H9 (cell line): ENCODE measurements around the gene SRRT. TPM values are rescaled to one million over a fixed set of nuclear protein-coding genes. Genes with fewer than 3 reads are reported as not detected.

ENCODE experiments used
- DNase-seq: peaks from one replicate; pipeline ENCODE4 v3.0.0-alpha.2; 2017
- H2AFZ ChIP-seq: one replicate; pipeline ENCODE4 v1.6.1; 2013; ENCODE audit warnings: mild to moderate bottlenecking, low read length, control low read depth, moderate library complexity
- H2AK5ac ChIP-seq: 2 replicates; pipeline ENCODE4 v1.6.1; 2013; ENCODE audit warnings: low read length, control low read depth, mixed read lengths; ENCODE audit not compliant: insufficient read length
- H2BK120ac ChIP-seq: one replicate; pipeline ENCODE4 v1.6.1; 2013; ENCODE audit warnings: low read depth, mild to moderate bottlenecking, low read length, control low read depth, inconsistent platforms; ENCODE audit not compliant: poor library complexity, severe bottlenecking
- H2BK12ac ChIP-seq: 2 replicates; pipeline ENCODE4 v1.6.1; 2013; ENCODE audit warnings: low read length, control low read depth, mixed read lengths, low read depth; ENCODE audit not compliant: insufficient read length
- H2BK15ac ChIP-seq: 2 replicates; pipeline ENCODE4 v1.6.1; 2013; ENCODE audit warnings: low read depth, low read length, control low read depth
- H2BK20ac ChIP-seq: one replicate; pipeline ENCODE4 v1.6.1; 2013; ENCODE audit warnings: low read depth, mild to moderate bottlenecking, low read length, control low read depth, inconsistent platforms; ENCODE audit not compliant: poor library complexity, severe bottlenecking
- H2BK5ac ChIP-seq: 2 replicates; pipeline ENCODE4 v1.6.1; 2013; ENCODE audit warnings: low read length, control low read depth, mixed read lengths; ENCODE audit not compliant: insufficient read length
- H3K14ac ChIP-seq: 2 replicates; pipeline ENCODE4 v1.6.1; 2013; ENCODE audit warnings: low read length, control low read depth; ENCODE audit not compliant: insufficient read depth
- H3K18ac ChIP-seq: 2 replicates; pipeline ENCODE4 v1.6.1; 2013; ENCODE audit warnings: low read depth, mild to moderate bottlenecking, mixed read lengths, low read length, control low read depth; ENCODE audit not compliant: insufficient read length
- H3K23ac ChIP-seq: 2 replicates; pipeline ENCODE4 v1.6.1; 2013; ENCODE audit warnings: low read length, control low read depth, mixed read lengths, low read depth; ENCODE audit not compliant: insufficient read length
- H3K23me2 ChIP-seq: 2 replicates; pipeline ENCODE4 v1.6.1; 2013; ENCODE audit warnings: low read depth, mild to moderate bottlenecking, mixed read lengths, low read length, control low read depth; ENCODE audit not compliant: insufficient read length, poor library complexity, severe bottlenecking
- H3K27ac ChIP-seq: 2 replicates; pipeline ENCODE4 v1.5.1; 2013; ENCODE audit warnings: low read length, control low read depth, mixed read lengths, low read depth; ENCODE audit not compliant: insufficient read length
- H3K27me3 ChIP-seq: 2 replicates; pipeline ENCODE4 v1.6.1; 2013; ENCODE audit warnings: low read length, control low read depth, inconsistent platforms; ENCODE audit not compliant: insufficient read depth
- H3K4ac ChIP-seq: 2 replicates; pipeline ENCODE4 v1.6.1; 2013; ENCODE audit warnings: low read depth, mild to moderate bottlenecking, control low read depth, inconsistent platforms, low read length, moderate library complexity
- H3K4me1 ChIP-seq: 2 replicates; pipeline ENCODE4 v1.6.1; 2013; ENCODE audit warnings: low read length, control low read depth, inconsistent platforms; ENCODE audit not compliant: insufficient read depth
- H3K4me2 ChIP-seq: 2 replicates; pipeline ENCODE4 v1.6.1; 2013; ENCODE audit warnings: low read length, control low read depth, mixed read lengths; ENCODE audit not compliant: insufficient read length, insufficient read depth
- H3K56ac ChIP-seq: 2 replicates; pipeline ENCODE4 v1.6.1; 2013; ENCODE audit warnings: low read depth, mild to moderate bottlenecking, mixed read lengths, low read length, control low read depth; ENCODE audit not compliant: insufficient read length
- H3K79me1 ChIP-seq: 2 replicates; pipeline ENCODE4 v1.6.1; 2013; ENCODE audit warnings: low read depth, mild to moderate bottlenecking, moderate library complexity, low read length, control low read depth, inconsistent platforms; ENCODE audit not compliant: insufficient read depth, poor library complexity, severe bottlenecking
- H3K79me2 ChIP-seq: 2 replicates; pipeline ENCODE4 v1.6.1; 2013; ENCODE audit warnings: low read length, control low read depth, inconsistent platforms; ENCODE audit not compliant: insufficient read depth
- H3K9ac ChIP-seq: 2 replicates; pipeline ENCODE4 v1.6.1; 2013; ENCODE audit warnings: low read length, control low read depth, mixed read lengths; ENCODE audit not compliant: insufficient read length; ENCODE audit errors: extremely low read depth
- H3K9me3 ChIP-seq: one replicate; pipeline ENCODE4 v1.6.1; 2013; ENCODE audit warnings: low read depth, low read length, inconsistent platforms; ENCODE audit not compliant: control insufficient read depth
- H3T11ph ChIP-seq: one replicate; pipeline ENCODE4 v1.6.1; 2013; ENCODE audit warnings: mild to moderate bottlenecking, low read length, control low read depth, inconsistent platforms
- H4K20me1 ChIP-seq: one replicate; pipeline ENCODE4 v1.6.1; 2013; ENCODE audit not compliant: control insufficient read depth, insufficient read length, insufficient read depth
- H4K5ac ChIP-seq: 2 replicates; pipeline ENCODE4 v1.6.1; 2013; ENCODE audit warnings: low read depth, mild to moderate bottlenecking, mixed read lengths, low read length, control low read depth; ENCODE audit not compliant: insufficient read length
- H4K8ac ChIP-seq: replicated peaks from 2 replicates; pipeline ENCODE4 v1.6.1; 2013; ENCODE audit warnings: low read length, control low read depth, mixed read lengths, low read depth; ENCODE audit not compliant: insufficient read length
- H4K91ac ChIP-seq: 2 replicates; pipeline ENCODE4 v1.6.1; 2013; ENCODE audit warnings: low read depth, mild to moderate bottlenecking, moderate library complexity, mixed read lengths, low read length, control low read depth; ENCODE audit not compliant: insufficient read length
- H3K27ac Mint-ChIP-seq, 3 experiments: 2 replicates in 2 of 3; 3 replicates in 1 of 3; pipeline ENCODE4 v1.8.0; 2020 to 2021; ENCODE audit warnings: mixed read lengths in 3 of 3, mild to moderate bottlenecking in 1 of 3, moderate library complexity in 1 of 3
- H3K27me3 Mint-ChIP-seq: 2 replicates; pipeline ENCODE4 v1.8.0; 2021; ENCODE audit warnings: low read depth, mild to moderate bottlenecking, moderate library complexity, mixed read lengths
- H3K36me3 Mint-ChIP-seq, 3 experiments: 2 replicates in 2 of 3; 3 replicates in 1 of 3; pipeline ENCODE4 v1.8.0; 2020 to 2021; ENCODE audit warnings: low read depth in 3 of 3, mixed read lengths in 3 of 3; ENCODE audit not compliant: insufficient read depth in 1 of 3
- H3K4me1 Mint-ChIP-seq, 2 experiments: 2 replicates each; pipeline ENCODE4 v1.8.0; 2020; ENCODE audit warnings: mixed read lengths in 2 of 2
- H3K4me3 Mint-ChIP-seq, 2 experiments: 2 replicates in 1 of 2; 3 replicates in 1 of 2; pipeline ENCODE4 v1.8.0; 2020 to 2021; ENCODE audit warnings: mild to moderate bottlenecking in 2 of 2, mixed read lengths in 2 of 2, moderate library complexity in 1 of 2
- H3K9me3 Mint-ChIP-seq, 2 experiments: 2 replicates in 1 of 2; 3 replicates in 1 of 2; pipeline ENCODE4 v1.8.0; 2020; ENCODE audit warnings: mild to moderate bottlenecking in 2 of 2, mixed read lengths in 2 of 2, moderate library complexity in 1 of 2
- CTCF ChIP-seq: fragments of 200-600 bp; sonication (generic); conservative IDR thresholded peaks from 3 replicates; pipeline ENCODE4 v1.8.0; 2021; ENCODE audit warnings: antibody characterized with exemption, mild to moderate bottlenecking
- WGBS: extraction: QIAGEN DNeasy Blood & Tissue Kit; methylation state at CpG from one replicate; pipeline ENCODE4 v1.1.7; 2013; ENCODE audit warnings: missing lambda C conversion rate, low lambda C conversion rate, mixed read lengths; ENCODE audit not compliant: insufficient read length; ENCODE audit errors: extremely low coverage; 5-methylcytosine and 5-hydroxymethylcytosine counted together
- total RNA-seq: library from RNA; stranded (reverse); gene quantifications from 2 replicates; pipeline ENCODE4 v1.2.1, GENCODE V29; 2021

SRRT gene
- total RNA-seq, 1 experiment from 2014 or later: 373 TPM

- Histone ChIP-seq H3K23ac (no peak overlapping the region), H4K8ac (no peak overlapping the region), H2BK20ac (no peak overlapping the region), H3K4me1 (no peaks in the 10 kb centered on the region; the same call in 1 of the 2 replicates), H2BK5ac (no peak overlapping the region), H3K27me3 (peaks cover 6% of the 10 kb centered on the region), H3K23me2 (peaks cover 2% of the 10 kb centered on the region), H3K79me2 (no peaks in the 10 kb centered on the region), H3K14ac (no peak overlapping the region; the same call in 1 of the 2 replicates), H2AFZ (no peak overlapping the region), H4K20me1 (no peaks in the 10 kb centered on the region), H3K9me3 (no peaks in the 10 kb centered on the region), H3T11ph (no peak overlapping the region), H4K91ac (no peak overlapping the region), H4K5ac (no peak overlapping the region), H3K18ac (no peak overlapping the region), H3K4me2 (no peak overlapping the region), H2BK12ac (no peak overlapping the region), H2BK120ac (no peak overlapping the region), H3K79me1 (no peaks in the 10 kb centered on the region), H3K27ac (no peak overlapping the region), H3K56ac (no peak overlapping the region), H3K9ac (no peak overlapping the region), H3K4ac (no peak overlapping the region), H2AK5ac (no peak overlapping the region), H2BK15ac (no peak overlapping the region)
- H3K27ac Mint-ChIP-seq: no peak overlapping the region
- H3K36me3 Mint-ChIP-seq: no peaks in the 10 kb centered on the region
- no peak for TF ChIP-seq CTCF
- peaks cover 7 to 10% of the 10 kb centered on the region in 2 experiments for H3K4me1 Mint-ChIP-seq
- DNase-seq: no peak
- no CpG with 5 or more reads among the region's 2 CpGs for WGBS
- peaks cover 17% of the 10 kb centered on the region for H3K27me3 Mint-ChIP-seq
- no peaks in the 10 kb centered on the region; a peak in 2 of 5 replicates for H3K9me3 Mint-ChIP-seq
- H3K4me3 Mint-ChIP-seq: no peak overlapping the region
These were observed 26.1 kb downstream of the SRRT start for GRCh38 chr7:100900978-100901377.
